Non-pigmented ciliary epithelial cell (primary cell): ENCODE results near the gene KCNMA1.

Experiments used
- DNase-seq: peaks from one replicate; pipeline ENCODE4 v3.0.0-alpha.2; 2010; ENCODE audit warnings: low read depth

KCNMA1 gene

DNA sequence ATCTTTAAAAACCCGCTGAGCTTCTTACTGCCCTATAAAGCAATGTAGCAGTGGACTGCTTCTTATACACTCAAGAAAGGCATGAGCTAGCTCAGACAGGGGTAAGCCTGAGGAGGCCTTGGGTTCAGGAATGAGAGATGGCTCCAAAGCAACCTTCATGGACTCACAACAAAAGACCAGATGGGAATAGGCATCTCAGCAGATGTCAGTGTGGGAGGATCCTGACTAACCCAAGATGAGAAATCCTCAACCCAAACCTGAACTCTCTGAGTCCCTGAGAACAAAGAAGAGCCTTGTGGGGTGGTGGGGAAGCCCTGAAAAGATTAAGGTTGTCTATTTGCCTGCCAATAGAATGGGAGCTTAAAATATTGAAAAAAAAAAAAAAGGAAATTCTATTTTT is 807.4 kb downstream of the KCNMA1 start:
- DNase-seq: no peak

DNA sequence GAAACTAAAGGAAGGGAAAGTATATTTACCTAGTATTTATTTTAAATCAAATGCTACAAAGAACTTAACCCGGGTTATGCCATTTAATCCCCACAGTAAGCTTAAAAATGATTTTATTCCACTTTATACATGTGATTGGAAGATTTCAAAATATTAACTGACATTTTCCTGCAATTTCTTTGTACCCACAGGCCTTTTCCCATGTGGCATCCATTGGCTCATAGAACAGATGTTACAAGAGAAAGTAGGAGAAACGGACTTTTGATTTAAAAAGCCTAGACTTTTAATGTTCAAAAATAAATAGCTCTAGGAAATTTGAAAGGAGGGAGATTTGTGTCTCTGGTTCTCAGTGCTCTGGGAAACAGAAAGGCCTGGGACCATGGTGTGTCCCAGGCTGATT is 807.9 kb downstream of the KCNMA1 start:
- no peak for DNase-seq
